IMR-90 (cell line): ENCODE results near the gene IGSF22. TPM values are rescaled to one million over a fixed set of nuclear protein-coding genes. Genes with fewer than 3 reads are reported as not detected.

Source experiments
- ATAC-seq: fragments of 200-7000 bp; cut with Tn5 transposase; 2 replicates; pipeline ENCODE4 v1.9.1; 2020; ENCODE audit warnings: low read depth, mild to moderate bottlenecking, moderate library complexity
- BruUV-seq: library from RNA; stranded (reverse); fragments of 400-500 nt; replicated peaks from 2 replicates; lab custom pipeline; 2021; lab: Mats Ljungman, UMichigan
- CTCF ChIA-PET: fragments of 300-600 bp; formaldehyde crosslinking; extraction: SDS; loops from one replicate; lab custom pipeline; 2021; ENCODE audit warnings: antibody characterized with exemption; lab: Yijun Ruan, JAX
- POLR2A ChIA-PET: fragments of 300-600 bp; sonication (Branson Sonifier 250); formaldehyde crosslinking; loops from one replicate; lab custom pipeline; 2022; ENCODE audit warnings: antibody characterized with exemption; ENCODE audit not compliant: unreplicated experiment; lab: Charles Lee
- DNase-seq: peaks from one replicate; pipeline ENCODE4 v3.0.0; 2013
- H2AFZ ChIP-seq: replicated peaks from 2 replicates; pipeline ENCODE3; 2013; ENCODE audit warnings: low read length, mild to moderate bottlenecking; ENCODE audit not compliant: poor library complexity
- H2AK5ac ChIP-seq: 2 replicates; pipeline ENCODE4 v1.6.1; 2013; ENCODE audit warnings: low read depth, low read length, inconsistent platforms
- H2AK9ac ChIP-seq: replicated peaks from 2 replicates; pipeline ENCODE3; 2013; ENCODE audit warnings: mild to moderate bottlenecking, low read depth, low read length, moderate library complexity; ENCODE audit not compliant: poor library complexity
- H2BK120ac ChIP-seq: 2 replicates; pipeline ENCODE4 v1.6.1; 2013; ENCODE audit warnings: low read depth, low read length, inconsistent platforms
- H2BK15ac ChIP-seq: 3 replicates; pipeline ENCODE4 v1.6.1; 2013; ENCODE audit warnings: low read depth, low read length, inconsistent platforms
- H2BK20ac ChIP-seq: 2 replicates; pipeline ENCODE4 v1.6.1; 2013; ENCODE audit warnings: low read depth, mild to moderate bottlenecking, inconsistent platforms, low read length, moderate library complexity
- H2BK5ac ChIP-seq: 2 replicates; pipeline ENCODE4 v1.6.1; 2013; ENCODE audit warnings: mild to moderate bottlenecking, low read depth, low read length, inconsistent platforms; ENCODE audit not compliant: poor library complexity, severe bottlenecking
- H3K14ac ChIP-seq: replicated peaks from 2 replicates; pipeline ENCODE4 v1.6.1; 2013; ENCODE audit warnings: low read depth, low read length, inconsistent platforms
- H3K18ac ChIP-seq: 2 replicates; pipeline ENCODE4 v1.6.1; 2013; ENCODE audit warnings: low read depth, low read length, control low read depth
- H3K23ac ChIP-seq: 2 replicates; pipeline ENCODE4 v1.6.1; 2013; ENCODE audit warnings: low read depth, low read length, inconsistent platforms
- H3K27ac ChIP-seq: 2 replicates; pipeline ENCODE4 v1.5.1; 2013; ENCODE audit warnings: mild to moderate bottlenecking, control low read depth, low read length; ENCODE audit not compliant: insufficient read depth
- H3K27me3 ChIP-seq: 2 replicates; pipeline ENCODE4 v1.6.1; 2013; ENCODE audit warnings: low read length; ENCODE audit not compliant: control insufficient read depth, insufficient read depth
- H3K36me3 ChIP-seq: 2 replicates; pipeline ENCODE4 v1.6.1; 2013; ENCODE audit warnings: low read length, mixed read lengths; ENCODE audit not compliant: control insufficient read depth, insufficient read depth
- H3K4ac ChIP-seq: 2 replicates; pipeline ENCODE4 v1.6.1; 2013; ENCODE audit warnings: low read depth, low read length, inconsistent platforms
- H3K4me1 ChIP-seq: 2 replicates; pipeline ENCODE4 v1.6.1; 2013; ENCODE audit warnings: low read length, mixed read lengths; ENCODE audit not compliant: control insufficient read depth, insufficient read depth
- H3K4me2 ChIP-seq: 2 replicates; pipeline ENCODE4 v1.6.1; 2013; ENCODE audit warnings: low read depth, mild to moderate bottlenecking, control low read depth, low read length, moderate library complexity
- H3K4me3 ChIP-seq: 2 replicates; pipeline ENCODE4 v1.5.1; 2013; ENCODE audit warnings: low read depth, mild to moderate bottlenecking, control low read depth, low read length, moderate library complexity; ENCODE audit not compliant: insufficient read depth
- H3K56ac ChIP-seq: 2 replicates; pipeline ENCODE4 v1.6.1; 2013; ENCODE audit warnings: low read length, inconsistent platforms; ENCODE audit not compliant: insufficient read depth; ENCODE audit errors: extremely low read depth
- H3K79me1 ChIP-seq, 2 experiments: 2 replicates each; pipeline ENCODE4 v1.6.1; 2013; ENCODE audit warnings: low read length in 2 of 2, inconsistent platforms in 1 of 2, low read depth in 1 of 2
- H3K9ac ChIP-seq: 2 replicates; pipeline ENCODE4 v1.6.1; 2013; ENCODE audit warnings: low read depth, low read length, control low read depth
- H3K9me1 ChIP-seq: 2 replicates; pipeline ENCODE4 v1.6.1; 2013; ENCODE audit warnings: low read length, inconsistent platforms; ENCODE audit not compliant: insufficient read depth
- H3K9me3 ChIP-seq: 2 replicates; pipeline ENCODE4 v1.6.1; 2013; ENCODE audit warnings: low read length; ENCODE audit not compliant: control insufficient read depth, insufficient read depth
- H4K20me1 ChIP-seq: 2 replicates; pipeline ENCODE4 v1.6.1; 2013; ENCODE audit warnings: low read length, inconsistent platforms; ENCODE audit not compliant: insufficient read depth
- H4K5ac ChIP-seq: 2 replicates; pipeline ENCODE4 v1.6.1; 2013; ENCODE audit warnings: mild to moderate bottlenecking, low read depth, low read length, control low read depth
- H4K8ac ChIP-seq, 2 experiments: 2 replicates each; pipeline ENCODE4 v1.6.1; 2013; ENCODE audit warnings: low read depth in 2 of 2, low read length in 2 of 2, control low read depth in 1 of 2, inconsistent platforms in 1 of 2
- H4K91ac ChIP-seq: 2 replicates; pipeline ENCODE4 v1.6.1; 2013; ENCODE audit warnings: low read depth, low read length, inconsistent platforms; ENCODE audit not compliant: insufficient read depth
- BHLHE40 ChIP-seq: fragments of 150-350 bp; IDR thresholded peaks from 2 replicates; pipeline ENCODE4 v1.6.1; 2016; ENCODE audit warnings: mild to moderate bottlenecking, low read depth, low read length
- CHD1 ChIP-seq: IDR thresholded peaks from 2 replicates; pipeline ENCODE4 v1.6.1; 2012; ENCODE audit warnings: low read depth, low read length, improper control_type of control experiment
- CTCF ChIP-seq: conservative IDR thresholded peaks from 2 replicates; pipeline ENCODE4 v1.5.1; 2012; ENCODE audit warnings: mild to moderate bottlenecking, low read depth, low read length, improper control_type of control experiment
- ELK1 ChIP-seq: fragments of 150-350 bp; IDR thresholded peaks from 2 replicates; pipeline ENCODE4 v1.6.1; 2016; ENCODE audit warnings: low read depth, mild to moderate bottlenecking, low read length, moderate library complexity, borderline replicate concordance
- MAZ ChIP-seq: IDR thresholded peaks from 2 replicates; pipeline ENCODE4 v1.6.1; 2012; ENCODE audit warnings: low read depth, mild to moderate bottlenecking, low read length, improper control_type of control experiment, moderate library complexity, borderline replicate concordance
- MXI1 ChIP-seq: IDR thresholded peaks from 2 replicates; pipeline ENCODE4 v1.6.1; 2012; ENCODE audit warnings: low read depth, mild to moderate bottlenecking, low read length, moderate library complexity, borderline replicate concordance
- NFE2L2 ChIP-seq: fragments of 150-350 bp; IDR thresholded peaks from 2 replicates; pipeline ENCODE4 v1.6.1; 2016; ENCODE audit warnings: low read depth, mild to moderate bottlenecking, low read length
- POLR2A ChIP-seq: IDR thresholded peaks from 2 replicates; pipeline ENCODE4 v1.6.1; 2012; ENCODE audit warnings: mild to moderate bottlenecking, low read depth, low read length
- RAD21 ChIP-seq: IDR thresholded peaks from 2 replicates; pipeline ENCODE4 v1.6.1; 2012; ENCODE audit warnings: low read length, improper control_type of control experiment
- RCOR1 ChIP-seq: IDR thresholded peaks from 2 replicates; pipeline ENCODE4 v1.6.1; 2012; ENCODE audit warnings: mild to moderate bottlenecking, low read length, improper control_type of control experiment; ENCODE audit not compliant: insufficient replicate concordance
- RFX5 ChIP-seq: IDR thresholded peaks from 2 replicates; pipeline ENCODE4 v1.8.0; 2012; ENCODE audit warnings: low read depth, mild to moderate bottlenecking, low read length, moderate library complexity
- WGBS, 2 experiments: methylation state at CpG; one replicate each; pipeline versions ENCODE4 v1.1.5 to v1.1.7; 2013; ENCODE audit warnings: missing lambda C conversion rate in 2 of 2; ENCODE audit not compliant: insufficient read length in 1 of 2; ENCODE audit errors: extremely low coverage in 2 of 2; 5-methylcytosine and 5-hydroxymethylcytosine counted together
- dilution Hi-C: fragments of 300-500 bp; cut with HindIII; formaldehyde crosslinking; loops from one replicate; pipeline ENCODE4 v1.14.3; 2018; ENCODE audit warnings: low sequenced_read_pairs; ENCODE audit not compliant: unreplicated experiment
- in situ Hi-C: fragments of 300-500 bp; cut with MboI; formaldehyde crosslinking; loops from 3 replicates; pipeline ENCODE4 v1.14.3; 2019; ENCODE audit warnings: low sequenced_read_pairs, inconsistent platforms, mixed read lengths
- intact Hi-C: fragments of 100-400 bp; cut with micrococcal nuclease; formaldehyde crosslinking; loops from 2 replicates; pipeline ENCODE4 v1.10.0; 2022
- polyA plus RNA-seq, 3 experiments: library from polyadenylated mRNA; depleted of rRNA; stranded (reverse); fragments of >200 nt; gene quantifications; 2 replicates each; pipeline ENCODE4 v1.2.3, GENCODE V29; 2012; ENCODE audit warnings: low replicate concordance in 1 of 3
- total RNA-seq: library from RNA; depleted of rRNA; stranded (reverse); fragments of >200 nt; gene quantifications from 2 replicates; pipeline ENCODE4 v1.2.3, GENCODE V29; 2012

Gene IGSF22
- total and polyA plus RNA-seq, 2 of the 4 experiments (the other 2 are of a cell fraction), result not detected

- Histone ChIP-seq H3K27me3 (peaks cover 4% of the 10 kb centered on the region; the same call in 1 of the 2 replicates), H4K20me1 (no peaks in the 10 kb centered on the region), H3K4me2 (no peak overlapping the region), H2AK9ac (no peak overlapping the region), H3K9me1 (no peaks in the 10 kb centered on the region), H3K4me1 (no peaks in the 10 kb centered on the region), H3K18ac (no peak overlapping the region), H3K9ac (no peak overlapping the region), H3K14ac (no peak overlapping the region), H3K56ac (no peak overlapping the region), H2BK15ac (no peak overlapping the region), H2BK5ac (no peak overlapping the region), H3K23ac (no peak overlapping the region), H2AK5ac (no peak overlapping the region), H3K9me3 (no peaks in the 10 kb centered on the region), H3K4ac (no peak overlapping the region), H3K4me3 (no peak overlapping the region), H2BK20ac (no peak overlapping the region), H4K91ac (no peak overlapping the region), H4K8ac (no peak overlapping the region), H3K36me3 (no peaks in the 10 kb centered on the region), H3K79me1 (no peaks in the 10 kb centered on the region), H2AFZ (no peak overlapping the region), H2BK120ac (no peak overlapping the region), H4K5ac (no peak overlapping the region), H3K27ac (no peak overlapping the region)
- TF ChIP-seq ELK1 (no peak), POLR2A (no peak), RFX5 (no peak), NFE2L2 (no peak), CTCF (no peak), MXI1 (no peak), RAD21 (no peak), CHD1 (no peak), BHLHE40 (no peak), MAZ (no peak), RCOR1 (no peak)
- ATAC-seq (no peak), DNase-seq (no peak)
- CTCF ChIA-PET, result no interaction called here
- dilution Hi-C loops, result no loop called here
- in situ Hi-C loops, result loop anchor here (25.0 kb wide), 1 partner anchor 206 kb away; the partner anchor contains the start of gene TSG101
- no TSS peak for BruUV-seq
- intact Hi-C loops, result no loop called here
- WGBS, 2 experiments, result 40% methylated on average over 2 of the region's 10 CpGs; no CpG with 5 or more reads in 1 of the 2 experiments
- POLR2A ChIA-PET, result no interaction called here
Measured at GRCh38 chr11:18743365-18743764, 17.4 kb upstream of the IGSF22 start.
